Keratinocyte (primary cell): ENCODE data around the gene CRIP3. TPM values are rescaled to one million over a fixed set of nuclear protein-coding genes. Genes with fewer than 3 reads are reported as not detected.

Source experiments
- DNase-seq: peaks from one replicate; pipeline ENCODE4 v3.0.0-alpha.2; 2011; ENCODE audit warnings: low read depth, missing footprints, low spot score
- FAIRE-seq: peaks from 2 replicates; lab custom pipeline; 2011; peaks lifted over from hg19 to GRCh38; lab: Jason Lieb, UNC
- H2AFZ ChIP-seq: 2 replicates; pipeline ENCODE4 v1.6.0; 2012; ENCODE audit warnings: low read length, control low read depth, inconsistent platforms; ENCODE audit not compliant: control insufficient read depth
- H3K27ac ChIP-seq: 2 replicates; pipeline ENCODE4 v1.5.1; 2011; ENCODE audit warnings: low read length; ENCODE audit not compliant: control insufficient read depth, insufficient read depth
- H3K27me3 ChIP-seq: 3 replicates; pipeline ENCODE4 v1.6.0; 2011; ENCODE audit warnings: low read length; ENCODE audit not compliant: control insufficient read depth, insufficient read depth; ENCODE audit errors: extremely low read depth
- H3K36me3 ChIP-seq, 2 experiments: 2 replicates in 1 of 2; 3 replicates in 1 of 2; pipeline ENCODE4 v1.5.1; 2011; ENCODE audit warnings: low read length in 2 of 2, mild to moderate bottlenecking in 1 of 2; ENCODE audit not compliant: control insufficient read depth in 2 of 2, insufficient read depth in 2 of 2; ENCODE audit errors: extremely low read depth in 1 of 2
- H3K4me1 ChIP-seq: 3 replicates; pipeline ENCODE4 v1.5.1; 2011; ENCODE audit warnings: low read length; ENCODE audit not compliant: control insufficient read depth, insufficient read depth; ENCODE audit errors: extremely low read depth
- H3K4me2 ChIP-seq: 3 replicates; pipeline ENCODE4 v1.6.0; 2011; ENCODE audit warnings: low read depth, low read length; ENCODE audit not compliant: control insufficient read depth, insufficient read depth; ENCODE audit errors: extremely low read depth
- H3K4me3 ChIP-seq, 3 experiments: fragments of 200-600 bp in 1 of 3; sonication (generic) in 1 of 3; 2 replicates in 2 of 3; 3 replicates in 1 of 3; pipeline ENCODE4 v1.5.1; 2011 to 2016; ENCODE audit warnings: low read length in 3 of 3, mild to moderate bottlenecking in 3 of 3, control low read depth in 2 of 3, inconsistent platforms in 1 of 3, low read depth in 1 of 3, mixed read lengths in 1 of 3, mixed run types in 1 of 3, moderate library complexity in 1 of 3; ENCODE audit not compliant: control insufficient read depth in 2 of 3, insufficient read depth in 2 of 3; ENCODE audit errors: extremely low read depth in 1 of 3
- H3K79me2 ChIP-seq: 2 replicates; pipeline ENCODE4 v1.6.0; 2012; ENCODE audit warnings: low read length; ENCODE audit not compliant: control insufficient read depth, insufficient read depth
- H3K9ac ChIP-seq: 3 replicates; pipeline ENCODE4 v1.6.0; 2011; ENCODE audit warnings: low read length; ENCODE audit not compliant: control insufficient read depth, insufficient read depth; ENCODE audit errors: extremely low read depth
- H3K9me1 ChIP-seq: 3 replicates; pipeline ENCODE4 v1.6.0; 2011; ENCODE audit warnings: low read length; ENCODE audit not compliant: control insufficient read depth, insufficient read depth; ENCODE audit errors: extremely low read depth
- H3K9me3 ChIP-seq: 2 replicates; pipeline ENCODE4 v1.5.1; 2012; ENCODE audit warnings: low read depth, low read length; ENCODE audit not compliant: control insufficient read depth
- H4K20me1 ChIP-seq: 3 replicates; pipeline ENCODE4 v1.6.0; 2011; ENCODE audit warnings: low read length; ENCODE audit not compliant: control insufficient read depth, insufficient read depth; ENCODE audit errors: extremely low read depth
- EZH2 ChIP-seq: IDR thresholded peaks from one replicate; pipeline ENCODE4 v1.6.1; 2012; ENCODE audit warnings: inconsistent platforms, mild to moderate bottlenecking, low read length, moderate library complexity
- dilution Hi-C: fragments of 300-500 bp; cut with MboI; formaldehyde crosslinking; loops from one replicate; pipeline ENCODE4 v1.7.0; 2020; ENCODE audit warnings: low sequenced_read_pairs; ENCODE audit not compliant: extremely low pct_ligation_motif_present
- polyA plus RNA-seq, 5 experiments: library from polyadenylated mRNA; depleted of rRNA in 3 of 5; stranded (reverse) in 3 of 5; stranded (forward) in 1 of 5; unstranded in 1 of 5; fragments of >200 nt; gene quantifications; 1 replicate in 1 of 5; 2 replicates in 3 of 5; 3 replicates in 1 of 5; pipeline versions ENCODE4 v1.2.1 to v1.2.3, GENCODE V29; 2011 to 2012; ENCODE audit warnings: missing spikeins in 2 of 5, low read depth in 1 of 5, low replicate concordance in 1 of 5
- TF ChIP-seq, protein P1 (sequence below), 3 experiments: IDR thresholded peaks in 1 of 3; conservative IDR thresholded peaks in 1 of 3; optimal IDR thresholded peaks in 1 of 3; 2 replicates in 2 of 3; 3 replicates in 1 of 3; pipeline versions ENCODE3 to v1.5.1; 2011; ENCODE audit warnings: low read length in 3 of 3, mild to moderate bottlenecking in 3 of 3, moderate library complexity in 2 of 3, control low read depth in 1 of 3, inconsistent platforms in 1 of 3; ENCODE audit not compliant: insufficient read depth in 2 of 3; ENCODE audit errors: extremely low read depth in 1 of 3

CRIP3 gene
- polyA plus RNA-seq, 1 donor (not counting 4 experiments of a cell fraction or from before 2014, with no cell fraction given): 0.26 TPM

DNA sequence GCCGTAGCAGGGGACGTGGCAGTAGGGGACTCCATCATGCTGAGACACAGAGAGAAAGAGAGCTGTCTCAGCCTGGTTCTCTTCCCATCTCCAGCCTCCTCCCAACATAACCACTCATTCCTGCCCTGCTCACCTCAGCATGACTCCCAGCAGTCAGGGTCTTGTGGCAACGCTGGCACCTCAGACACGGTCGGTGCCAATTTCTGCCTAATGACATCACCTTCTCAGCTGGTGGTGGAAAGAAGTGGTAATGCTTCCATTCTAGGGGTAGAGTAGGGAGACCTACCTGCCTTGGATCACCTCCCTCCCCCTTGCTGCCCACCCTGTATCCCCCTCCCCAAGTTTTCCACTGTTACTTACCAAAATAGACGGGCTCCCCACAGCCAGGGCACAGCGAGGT lies 2.5 kb downstream of the CRIP3 start:
- Histone ChIP-seq H3K36me3 (no peaks in the 10 kb centered on the region), H3K4me2 (no peak overlapping the region), H2AFZ (no peak overlapping the region), H3K4me3 (no peak overlapping the region), H3K79me2 (no peaks in the 10 kb centered on the region), H4K20me1 (no peaks in the 10 kb centered on the region), H3K9ac (no peak overlapping the region), H3K9me3 (no peaks in the 10 kb centered on the region), H3K27me3 (peaks cover 2% of the 10 kb centered on the region), H3K9me1 (no peaks in the 10 kb centered on the region), H3K27ac (no peak overlapping the region), H3K4me1 (peaks cover 7% of the 10 kb centered on the region)
- no peak for DNase-seq
- FAIRE-seq: no peak
- dilution Hi-C loops: no loop called here
- TF ChIP-seq, protein P1, sequence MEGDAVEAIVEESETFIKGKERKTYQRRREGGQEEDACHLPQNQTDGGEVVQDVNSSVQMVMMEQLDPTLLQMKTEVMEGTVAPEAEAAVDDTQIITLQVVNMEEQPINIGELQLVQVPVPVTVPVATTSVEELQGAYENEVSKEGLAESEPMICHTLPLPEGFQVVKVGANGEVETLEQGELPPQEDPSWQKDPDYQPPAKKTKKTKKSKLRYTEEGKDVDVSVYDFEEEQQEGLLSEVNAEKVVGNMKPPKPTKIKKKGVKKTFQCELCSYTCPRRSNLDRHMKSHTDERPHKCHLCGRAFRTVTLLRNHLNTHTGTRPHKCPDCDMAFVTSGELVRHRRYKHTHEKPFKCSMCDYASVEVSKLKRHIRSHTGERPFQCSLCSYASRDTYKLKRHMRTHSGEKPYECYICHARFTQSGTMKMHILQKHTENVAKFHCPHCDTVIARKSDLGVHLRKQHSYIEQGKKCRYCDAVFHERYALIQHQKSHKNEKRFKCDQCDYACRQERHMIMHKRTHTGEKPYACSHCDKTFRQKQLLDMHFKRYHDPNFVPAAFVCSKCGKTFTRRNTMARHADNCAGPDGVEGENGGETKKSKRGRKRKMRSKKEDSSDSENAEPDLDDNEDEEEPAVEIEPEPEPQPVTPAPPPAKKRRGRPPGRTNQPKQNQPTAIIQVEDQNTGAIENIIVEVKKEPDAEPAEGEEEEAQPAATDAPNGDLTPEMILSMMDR (optimal IDR thresholded peaks at IDR 0.05 in 1 of 3, IDR thresholded peaks at IDR 0.05 in 1 of 3, conservative IDR thresholded peaks at IDR 0.05 in 1 of 3; ENCODE audit: extremely low read depth in 1 of 3, insufficient read depth in 2 of 3, low read length in 3 of 3): no peak
- TF ChIP-seq EZH2: no peak

DNA sequence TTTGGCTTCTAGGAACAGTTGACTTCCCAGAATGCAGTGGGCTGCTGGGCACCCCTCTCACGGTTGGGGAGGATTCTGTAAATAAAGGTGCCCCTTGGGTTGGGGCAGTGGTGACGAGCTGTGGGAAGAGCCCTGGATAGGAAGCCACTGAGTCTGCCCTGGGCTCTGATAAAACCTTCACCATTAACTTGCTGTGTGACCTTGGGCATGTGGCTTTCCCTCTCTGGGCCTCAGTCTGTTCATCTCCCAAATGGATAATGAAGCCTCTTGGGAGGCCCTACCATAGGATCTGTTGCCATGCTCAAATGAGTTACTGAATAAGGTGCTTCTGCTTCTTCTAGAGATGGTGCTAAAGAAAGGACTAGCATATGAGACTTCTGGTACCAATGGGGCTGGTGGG lies 3.7 kb downstream of the CRIP3 start:
- TF ChIP-seq, protein P1 (optimal IDR thresholded peaks at IDR 0.05 in 1 of 3, IDR thresholded peaks at IDR 0.05 in 1 of 3, conservative IDR thresholded peaks at IDR 0.05 in 1 of 3; ENCODE audit: extremely low read depth in 1 of 3, insufficient read depth in 2 of 3, low read length in 3 of 3): no peak
- TF ChIP-seq EZH2: no peak
- H3K9me1 ChIP-seq: no peaks in the 10 kb centered on the region
- dilution Hi-C loops: no loop called here
- no peak overlapping the region for H3K4me2 ChIP-seq
- no peak overlapping the region for H3K4me3 ChIP-seq
- H3K9me3 ChIP-seq: no peaks in the 10 kb centered on the region
- no peak overlapping the region for H3K9ac ChIP-seq
- H3K27me3 ChIP-seq: peaks cover 9% of the 10 kb centered on the region
- H3K79me2 ChIP-seq: no peaks in the 10 kb centered on the region
- H3K4me1 ChIP-seq: peaks cover 7% of the 10 kb centered on the region
- H3K36me3 ChIP-seq: no peaks in the 10 kb centered on the region
- H2AFZ ChIP-seq: no peak overlapping the region
- H3K27ac ChIP-seq: no peak overlapping the region
- no peak for FAIRE-seq
- no peaks in the 10 kb centered on the region for H4K20me1 ChIP-seq
- DNase-seq: no peak
